ENCODE data around the gene CRYZL1. TPM values are rescaled to one million over a fixed set of nuclear protein-coding genes. Genes with fewer than 3 reads are reported as not detected.
"Not testable (repeated sequence)": the region's sequence is repeated elsewhere in the genome, so short reads cannot be mapped to it uniquely, and the experiment has no call there.

Gene CRYZL1
- total RNA-seq = 10 to 100 TPM; 20.8 to 23.0 (median 22.8) TPM

GRCh38 chr21:33641352-33642026 is at the start of gene CRYZL1:
Gene CRYZL1, minus strand, starts transcription at chr21:33641741. Its CDS starts 10,190 bp downstream, at chr21:33631551.
- ATAC-seq = peak; percentile 81 to 86
- peaks cover 4% of the 10 kb centered on the region for H3K36me3 Mint-ChIP-seq (ENCODE audit: insufficient read depth)
- peak within 1 kb of the TSS; percentile 86 for H3K4me3 Mint-ChIP-seq
- H3K27me3 Mint-ChIP-seq (ENCODE audit: low read depth) = peaks cover 19% of the 10 kb centered on the region
- peak; percentile 100 for DNase-seq
- H3K9me3 Mint-ChIP-seq = no peaks in the 10 kb centered on the region
- H3K4me1 Mint-ChIP-seq (ENCODE audit: low read depth) = peaks cover 18% of the 10 kb centered on the region

DNA sequence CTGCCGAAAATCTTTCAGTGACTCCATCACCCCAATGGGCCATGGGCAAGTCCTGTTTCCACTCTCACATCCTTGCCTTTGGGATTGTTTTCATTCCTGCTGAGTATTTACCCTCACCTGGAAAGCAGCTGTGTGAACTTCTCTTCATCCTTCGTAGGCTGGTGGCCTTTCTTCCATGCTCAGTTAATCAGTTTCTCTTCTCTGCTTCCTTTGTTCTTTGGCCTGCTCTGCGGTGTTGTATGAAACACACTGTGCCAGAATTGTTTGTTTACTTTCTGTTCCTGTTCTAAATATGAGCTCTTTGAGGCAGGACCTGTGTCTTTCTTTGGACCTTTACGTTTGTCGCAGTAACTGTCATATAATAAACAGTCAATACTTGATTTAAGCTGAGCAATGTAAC is 49.3 kb upstream of the CRYZL1 start:
- ATAC-seq (no peak), DNase-seq (no peak)
- Mint-ChIP-seq H3K36me3 (ENCODE audit: insufficient read depth) (no peaks in the 10 kb centered on the region), H3K27me3 (ENCODE audit: low read depth) (peaks cover 8% of the 10 kb centered on the region), H3K4me1 (ENCODE audit: low read depth) (no peaks in the 10 kb centered on the region), H3K9me3 (no peaks in the 10 kb centered on the region), H3K4me3 (no peak overlapping the region)

DNA sequence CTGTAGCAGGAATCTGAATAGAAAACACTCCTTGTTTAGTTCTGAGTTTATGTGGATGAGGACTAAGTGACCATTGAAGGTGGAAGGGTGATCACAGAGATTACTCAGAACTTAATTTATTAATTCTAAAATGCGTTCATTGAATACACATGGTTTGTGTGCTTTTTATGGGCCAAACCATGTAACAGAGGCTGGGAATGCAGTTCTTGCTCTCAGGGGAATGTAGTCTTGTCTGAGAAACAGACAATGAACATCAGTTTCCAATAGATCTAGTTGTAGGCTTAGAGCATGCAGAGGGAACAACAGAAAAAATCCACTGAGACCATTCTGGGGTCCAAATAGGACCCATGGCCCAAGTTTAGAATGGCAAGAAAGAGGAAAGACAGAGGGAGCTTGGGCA is 46.8 kb upstream of the CRYZL1 start:
- Mint-ChIP-seq H3K9me3 (no peaks in the 10 kb centered on the region), H3K27me3 (ENCODE audit: low read depth) (peaks cover 14% of the 10 kb centered on the region), H3K36me3 (ENCODE audit: insufficient read depth) (no peaks in the 10 kb centered on the region), H3K4me1 (ENCODE audit: low read depth) (no peaks in the 10 kb centered on the region), H3K4me3 (no peak overlapping the region)
- no peak for DNase-seq
- no peak for ATAC-seq

GRCh38 chr21:33687634-33688033 is 46.1 kb upstream of the CRYZL1 start:
- Mint-ChIP-seq H3K4me1 (ENCODE audit: low read depth) (no peaks in the 10 kb centered on the region), H3K4me3 (no peak overlapping the region), H3K36me3 (ENCODE audit: insufficient read depth) (no peaks in the 10 kb centered on the region), H3K27me3 (ENCODE audit: low read depth) (peaks cover 18% of the 10 kb centered on the region), H3K9me3 (no peaks in the 10 kb centered on the region)
- ATAC-seq = no peak
- DNase-seq = no peak

- no peak overlapping the region for H3K4me3 Mint-ChIP-seq
- DNase-seq = no peak
- H3K36me3 Mint-ChIP-seq (ENCODE audit: insufficient read depth) = no peaks in the 10 kb centered on the region
- no peaks in the 10 kb centered on the region for H3K9me3 Mint-ChIP-seq
- no peak for ATAC-seq
- H3K4me1 Mint-ChIP-seq (ENCODE audit: low read depth) = no peaks in the 10 kb centered on the region
- peaks cover 18% of the 10 kb centered on the region for H3K27me3 Mint-ChIP-seq (ENCODE audit: low read depth)
These were observed 44.8 kb upstream of the CRYZL1 start for GRCh38 chr21:33686386-33686785.

DNA sequence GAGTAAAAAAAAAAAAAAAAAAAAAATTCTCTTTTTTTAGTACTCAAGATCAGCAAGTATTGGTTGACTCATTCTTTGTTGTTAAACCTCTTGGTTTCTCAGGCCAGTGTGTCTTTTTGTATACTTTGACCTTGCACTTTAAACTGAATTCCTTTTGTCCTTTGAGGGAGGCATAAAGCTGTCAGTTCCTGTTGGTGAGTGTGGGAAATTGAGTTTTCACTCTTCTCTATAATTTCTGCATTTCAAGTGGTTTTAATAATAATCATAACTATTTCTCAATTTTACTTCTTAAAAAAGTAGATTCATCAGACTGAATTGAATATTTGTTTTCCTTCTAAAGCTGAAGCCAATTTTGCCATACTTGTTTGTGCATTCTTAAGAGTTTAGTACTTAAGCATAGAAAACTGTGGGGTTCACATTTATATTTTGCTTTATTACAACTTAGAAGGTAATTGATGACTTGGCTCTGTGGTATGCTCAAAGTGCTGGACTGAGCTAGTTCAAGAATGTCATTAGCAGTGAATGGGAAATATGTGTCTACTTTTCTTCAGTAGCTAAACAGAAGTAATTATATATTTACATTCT is 44.2 kb upstream of the CRYZL1 start:
- Mint-ChIP-seq H3K9me3 (no peaks in the 10 kb centered on the region), H3K4me1 (ENCODE audit: low read depth) (no peaks in the 10 kb centered on the region), H3K27me3 (ENCODE audit: low read depth) (peaks cover 20% of the 10 kb centered on the region), H3K4me3 (no peak overlapping the region), H3K36me3 (ENCODE audit: insufficient read depth) (no peaks in the 10 kb centered on the region)
- DNase-seq = no peak
- ATAC-seq = no peak

- no peak for DNase-seq
- no peaks in the 10 kb centered on the region for H3K9me3 Mint-ChIP-seq
- no peak overlapping the region for H3K4me3 Mint-ChIP-seq
- H3K4me1 Mint-ChIP-seq (ENCODE audit: low read depth) = no peaks in the 10 kb centered on the region
- peaks cover 21% of the 10 kb centered on the region for H3K27me3 Mint-ChIP-seq (ENCODE audit: low read depth)
- H3K36me3 Mint-ChIP-seq (ENCODE audit: insufficient read depth) = no peaks in the 10 kb centered on the region
- no peak for ATAC-seq
These were observed 43.5 kb upstream of the CRYZL1 start for GRCh38 chr21:33684923-33685560.

DNA sequence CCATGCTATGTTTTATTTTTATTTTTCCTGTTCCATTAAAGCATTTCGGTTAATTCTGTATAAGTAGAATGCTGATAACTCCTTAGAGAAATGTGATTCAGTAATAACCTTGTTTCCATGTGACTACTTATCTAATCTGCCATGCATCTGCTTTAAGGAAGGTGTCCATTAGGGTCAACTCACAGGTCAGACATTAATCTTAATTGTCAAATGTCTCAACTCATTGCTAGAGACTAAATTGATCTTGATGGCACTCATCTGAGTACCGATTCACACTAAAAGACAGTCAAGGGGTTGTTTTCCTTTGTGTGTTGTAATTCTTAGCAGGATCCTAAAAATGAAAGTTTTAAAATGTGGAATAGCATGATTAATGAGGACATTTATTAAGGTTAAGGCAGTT is 42.5 kb upstream of the CRYZL1 start:
- no peak for DNase-seq
- H3K4me1 Mint-ChIP-seq (ENCODE audit: low read depth) = no peaks in the 10 kb centered on the region
- ATAC-seq = no peak

DNA sequence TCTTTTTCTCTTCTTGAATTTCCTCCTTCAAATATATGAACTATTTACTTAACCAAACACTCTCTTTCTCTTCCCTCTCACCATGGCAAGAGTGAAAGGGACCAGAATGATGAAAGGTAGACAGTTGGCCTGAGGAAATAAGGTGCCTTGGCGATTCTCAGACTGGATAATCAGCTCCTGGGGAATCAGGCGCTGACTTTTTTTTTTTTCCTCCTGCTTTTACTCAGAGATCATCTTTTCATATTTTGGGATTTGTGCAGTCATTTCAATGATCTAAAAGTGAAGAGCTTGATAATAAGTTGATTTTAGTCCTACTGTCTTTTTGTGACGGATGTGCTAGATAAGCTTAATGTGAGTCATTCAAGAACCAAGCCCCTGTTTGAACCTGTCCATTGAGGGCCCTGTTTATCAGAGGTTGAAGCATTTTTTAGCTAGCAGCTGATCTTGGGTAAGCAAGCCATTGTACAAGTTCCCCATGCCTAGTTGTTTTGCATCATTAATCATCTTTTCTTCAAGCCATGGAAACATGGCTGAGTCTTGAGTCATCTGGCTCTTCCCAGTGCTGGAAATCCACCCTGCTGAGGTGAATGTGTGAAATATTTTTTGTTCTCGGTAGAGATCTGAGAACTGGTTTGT is 41.6 kb upstream of the CRYZL1 start:
- ATAC-seq (no peak), DNase-seq (no peak)
- Mint-ChIP-seq H3K4me1 (ENCODE audit: low read depth) (no peaks in the 10 kb centered on the region), H3K9me3 (no peaks in the 10 kb centered on the region), H3K27me3 (ENCODE audit: low read depth) (peaks cover 19% of the 10 kb centered on the region), H3K36me3 (ENCODE audit: insufficient read depth) (no peaks in the 10 kb centered on the region), H3K4me3 (no peak overlapping the region)

More for the DNA sequence above, 42.5 kb upstream of the CRYZL1 start:
- Mint-ChIP-seq H3K27me3 (ENCODE audit: low read depth) (peaks cover 21% of the 10 kb centered on the region), H3K9me3 (no peaks in the 10 kb centered on the region), H3K36me3 (ENCODE audit: insufficient read depth) (no peaks in the 10 kb centered on the region), H3K4me3 (no peak overlapping the region)

DNA sequence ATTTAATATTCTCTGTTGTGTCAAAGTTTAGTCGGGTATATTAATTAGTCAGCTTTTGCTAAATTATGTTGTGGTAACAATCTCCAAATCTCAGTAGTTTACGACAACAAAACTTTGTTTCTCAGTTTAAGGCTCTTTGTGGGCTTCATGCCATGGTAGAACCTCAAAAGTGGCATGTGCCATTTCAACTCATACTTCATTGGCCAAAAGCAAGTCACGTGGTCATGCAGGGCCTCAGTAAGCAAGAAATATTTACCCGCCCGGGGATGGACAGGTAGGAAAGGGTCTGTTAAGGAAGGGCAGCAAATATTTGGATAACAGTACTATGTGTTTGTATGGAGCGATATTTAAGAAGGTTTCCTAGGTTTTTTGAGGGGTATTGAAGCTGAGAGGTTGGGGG is 39.3 kb upstream of the CRYZL1 start:
- no peaks in the 10 kb centered on the region for H3K4me1 Mint-ChIP-seq (ENCODE audit: low read depth)
- H3K27me3 Mint-ChIP-seq (ENCODE audit: low read depth) = peaks cover 18% of the 10 kb centered on the region
- H3K9me3 Mint-ChIP-seq = no peaks in the 10 kb centered on the region
- H3K4me3 Mint-ChIP-seq = no peak overlapping the region
- ATAC-seq = no peak
- H3K36me3 Mint-ChIP-seq (ENCODE audit: insufficient read depth) = no peaks in the 10 kb centered on the region
- DNase-seq = no peak

GRCh38 chr21:33677450-33677849 is 35.9 kb upstream of the CRYZL1 start:
- ATAC-seq (no peak), DNase-seq (no peak)
- Mint-ChIP-seq H3K36me3 (ENCODE audit: insufficient read depth) (no peaks in the 10 kb centered on the region), H3K27me3 (ENCODE audit: low read depth) (peaks cover 8% of the 10 kb centered on the region), H3K4me1 (ENCODE audit: low read depth) (no peaks in the 10 kb centered on the region), H3K9me3 (no peaks in the 10 kb centered on the region), H3K4me3 (no peak overlapping the region)

DNA sequence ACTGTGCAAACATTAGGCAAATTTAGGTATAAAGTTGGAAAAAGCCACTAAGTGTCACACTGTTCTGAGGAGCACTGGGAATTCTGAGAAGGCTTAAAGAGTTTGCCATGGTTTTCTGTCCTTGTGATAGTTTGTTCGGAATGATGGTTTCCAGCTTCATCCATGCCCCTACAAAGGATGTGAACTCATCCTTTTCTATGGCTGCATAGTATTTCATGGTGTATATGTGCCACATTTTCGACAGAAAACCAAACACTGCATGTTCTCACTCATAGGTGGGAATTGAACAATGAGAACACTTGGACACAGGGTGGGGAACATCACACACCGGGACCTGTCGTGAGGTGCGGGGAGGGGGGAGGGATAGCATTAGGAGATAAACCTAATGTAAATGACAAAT is 35.1 kb upstream of the CRYZL1 start:
- not testable (repeated sequence) for ATAC-seq; H3K4me3 Mint-ChIP-seq; DNase-seq; H3K36me3 Mint-ChIP-seq (ENCODE audit: insufficient read depth); H3K27me3 Mint-ChIP-seq (ENCODE audit: low read depth); H3K9me3 Mint-ChIP-seq; H3K4me1 Mint-ChIP-seq (ENCODE audit: low read depth)

DNA sequence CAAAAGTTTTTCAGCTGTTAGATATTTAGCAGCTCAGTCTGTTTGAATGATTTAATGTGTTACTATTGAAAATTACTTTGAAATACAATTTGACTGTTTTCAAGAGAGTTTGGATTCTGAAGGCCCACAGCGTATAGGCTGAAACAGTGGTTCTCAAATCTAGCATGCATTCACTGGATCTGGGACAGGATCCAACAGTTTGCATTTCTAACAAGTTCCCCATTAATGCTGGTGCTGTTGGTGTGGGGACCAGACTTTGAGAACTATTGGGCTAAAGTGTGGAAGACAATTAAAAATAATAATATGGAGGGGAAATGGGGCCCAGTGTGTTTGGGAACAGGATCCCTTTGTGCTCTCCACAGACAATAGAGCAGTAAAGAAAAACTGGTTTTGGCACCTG is 32.7 kb upstream of the CRYZL1 start:
- ATAC-seq (no peak), DNase-seq (no peak)
- peaks cover 5% of the 10 kb centered on the region for H3K27me3 Mint-ChIP-seq (ENCODE audit: low read depth)
- no peaks in the 10 kb centered on the region for H3K9me3 Mint-ChIP-seq
- no peaks in the 10 kb centered on the region for H3K36me3 Mint-ChIP-seq (ENCODE audit: insufficient read depth)
- H3K4me3 Mint-ChIP-seq = no peak overlapping the region
- H3K4me1 Mint-ChIP-seq (ENCODE audit: low read depth) = no peaks in the 10 kb centered on the region

GRCh38 chr21:33673473-33673872 is 31.9 kb upstream of the CRYZL1 start:
- H3K27me3 Mint-ChIP-seq (ENCODE audit: low read depth) = peaks cover 5% of the 10 kb centered on the region
- no peaks in the 10 kb centered on the region for H3K36me3 Mint-ChIP-seq (ENCODE audit: insufficient read depth)
- H3K9me3 Mint-ChIP-seq = no peaks in the 10 kb centered on the region
- DNase-seq = no peak
- H3K4me3 Mint-ChIP-seq = no peak overlapping the region
- no peak for ATAC-seq
- H3K4me1 Mint-ChIP-seq (ENCODE audit: low read depth) = no peaks in the 10 kb centered on the region
